Testis (tissue), 2 donors: ENCODE data around the gene KIAA2012.

Experiments
- POLR2A ChIP-seq: fragments of 450-650 bp; IDR thresholded peaks from one replicate; pipeline ENCODE4 v1.6.1; 2017; ENCODE audit warnings: antibody characterized with exemption, mild to moderate bottlenecking, moderate library complexity
- TF ChIP-seq, protein P1 (sequence below), 3 experiments: fragments of 450-650 bp in 2 of 3; fragments of 200-600 bp in 1 of 3; sonication (generic) in 1 of 3; IDR thresholded peaks; one replicate each; pipeline ENCODE4 v1.5.1; 2016 to 2019; ENCODE audit warnings: antibody characterized with exemption in 3 of 3, mild to moderate bottlenecking in 2 of 3, moderate library complexity in 1 of 3

DNA sequence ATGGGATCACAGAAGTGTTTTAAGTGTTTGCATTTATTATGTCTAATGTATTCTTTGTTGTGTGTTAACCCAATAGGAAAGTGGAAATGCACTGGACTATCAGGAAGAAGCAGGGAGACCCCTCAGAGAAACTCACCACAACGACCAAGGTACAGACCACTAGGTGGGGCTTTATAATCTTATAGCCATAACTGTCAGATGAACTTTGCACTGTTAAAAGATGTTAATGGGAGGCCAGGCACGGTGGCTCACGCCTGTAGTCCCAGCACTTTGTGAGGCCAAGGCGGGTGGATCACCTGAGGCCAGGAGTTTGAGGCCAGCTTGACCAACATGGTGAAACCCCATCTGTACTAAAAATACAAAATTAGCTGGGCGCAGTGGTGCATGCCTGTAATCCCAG is 92.2 kb downstream of the KIAA2012 start:
- TF ChIP-seq POLR2A, result no peak
- TF ChIP-seq, protein P1, sequence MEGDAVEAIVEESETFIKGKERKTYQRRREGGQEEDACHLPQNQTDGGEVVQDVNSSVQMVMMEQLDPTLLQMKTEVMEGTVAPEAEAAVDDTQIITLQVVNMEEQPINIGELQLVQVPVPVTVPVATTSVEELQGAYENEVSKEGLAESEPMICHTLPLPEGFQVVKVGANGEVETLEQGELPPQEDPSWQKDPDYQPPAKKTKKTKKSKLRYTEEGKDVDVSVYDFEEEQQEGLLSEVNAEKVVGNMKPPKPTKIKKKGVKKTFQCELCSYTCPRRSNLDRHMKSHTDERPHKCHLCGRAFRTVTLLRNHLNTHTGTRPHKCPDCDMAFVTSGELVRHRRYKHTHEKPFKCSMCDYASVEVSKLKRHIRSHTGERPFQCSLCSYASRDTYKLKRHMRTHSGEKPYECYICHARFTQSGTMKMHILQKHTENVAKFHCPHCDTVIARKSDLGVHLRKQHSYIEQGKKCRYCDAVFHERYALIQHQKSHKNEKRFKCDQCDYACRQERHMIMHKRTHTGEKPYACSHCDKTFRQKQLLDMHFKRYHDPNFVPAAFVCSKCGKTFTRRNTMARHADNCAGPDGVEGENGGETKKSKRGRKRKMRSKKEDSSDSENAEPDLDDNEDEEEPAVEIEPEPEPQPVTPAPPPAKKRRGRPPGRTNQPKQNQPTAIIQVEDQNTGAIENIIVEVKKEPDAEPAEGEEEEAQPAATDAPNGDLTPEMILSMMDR (IDR thresholded peaks at IDR 0.05), result no peak
